Measurements from ENCODE around the gene PEAK3. TPM values are rescaled to one million over a fixed set of nuclear protein-coding genes. Genes with fewer than 3 reads are reported as not detected.

The PEAK3 gene
- total RNA-seq, 2 donors from 2014 or later, result 1.5 to 1.9 TPM

- H3K36me3 ChIP-seq, result peaks cover 56% of the 10 kb centered on the region
- no peak for TF ChIP-seq CTCF (IDR thresholded peaks at IDR 0.05)
- H3K27ac ChIP-seq, result peak overlapping the region; percentile 10 to 22
- no peak overlapping the region for H3K4me3 ChIP-seq
- no peak for DNase-seq (ENCODE audit: low spot score)
- H3K27me3 ChIP-seq, result no peaks in the 10 kb centered on the region
- no peaks in the 10 kb centered on the region for H3K9me3 ChIP-seq
- peaks cover 0 to 34% of the 10 kb centered on the region in 2 donors for H3K4me1 ChIP-seq
These were observed 51.0 kb downstream of the PEAK3 start for GRCh38 chr19:2230807-2231533.

GRCh38 chr19:2230033-2230531 is 51.9 kb downstream of the PEAK3 start:
- no peaks in the 10 kb centered on the region for H3K9me3 ChIP-seq
- no peak overlapping the region for H3K4me3 ChIP-seq
- TF ChIP-seq CTCF (IDR thresholded peaks at IDR 0.05), result no peak
- no peaks in the 10 kb centered on the region for H3K27me3 ChIP-seq
- peaks cover 0 to 30% of the 10 kb centered on the region in 2 donors for H3K4me1 ChIP-seq
- H3K36me3 ChIP-seq, result peaks cover 65% of the 10 kb centered on the region
- H3K27ac ChIP-seq, result no peak overlapping the region
- DNase-seq (ENCODE audit: low spot score), result no peak

GRCh38 chr19:2229103-2230032 is 52.6 kb downstream of the PEAK3 start:
- H3K36me3 ChIP-seq, result peaks cover 68% of the 10 kb centered on the region
- no peak for TF ChIP-seq CTCF (IDR thresholded peaks at IDR 0.05)
- H3K27me3 ChIP-seq, result no peaks in the 10 kb centered on the region

GRCh38 chr19:2228157-2229030 is 53.6 kb downstream of the PEAK3 start:
- Histone ChIP-seq H3K4me1 (peaks cover 0 to 14% of the 10 kb centered on the region in 2 donors), H3K9me3 (no peaks in the 10 kb centered on the region), H3K27ac (no peak overlapping the region), H3K4me3 (no peak overlapping the region), H3K36me3 (peaks cover 71% of the 10 kb centered on the region), H3K27me3 (no peaks in the 10 kb centered on the region)
- no peak for DNase-seq (ENCODE audit: low spot score)
- no peak for TF ChIP-seq CTCF (IDR thresholded peaks at IDR 0.05)

More at GRCh38 chr19:2229103-2230032, 52.6 kb downstream of the PEAK3 start:
- Histone ChIP-seq H3K27ac (no peak overlapping the region), H3K4me1 (peaks cover 0 to 23% of the 10 kb centered on the region in 2 donors), H3K4me3 (no peak overlapping the region), H3K9me3 (no peaks in the 10 kb centered on the region)
- no peak for DNase-seq (ENCODE audit: low spot score)

Measured in right atrium auricular region (tissue), 2 donors.